B cell (primary cell): Measurements from ENCODE around the gene LRIF1. TPM values are rescaled to one million over a fixed set of nuclear protein-coding genes. Genes with fewer than 3 reads are reported as not detected.
A peak's percentile ranks its signal among the peaks of the same experiment; 100 is the strongest.

ENCODE experiments used
- ATAC-seq: fragments of 200-7000 bp; cut with Tn5 transposase; one replicate; pipeline ENCODE4 v1.10.0; 2021; ENCODE audit warnings: low read depth, mild to moderate bottlenecking, moderate number of reproducible peaks, moderate library complexity
- CTCF ChIA-PET: fragments of 350-600 bp; sonication (Branson Sonifier 250); formaldehyde crosslinking; loops from one replicate; lab custom pipeline; 2021; ENCODE audit warnings: antibody characterized with exemption, inconsistent platforms; lab: Charles Lee
- POLR2A ChIA-PET: fragments of 350-600 bp; sonication (Branson Sonifier 250); formaldehyde crosslinking; loops from one replicate; lab custom pipeline; 2021; ENCODE audit warnings: antibody characterized with exemption; lab: Charles Lee
- DNase-seq: peaks from one replicate; pipeline ENCODE4 v3.0.0; 2013
- H2AFZ ChIP-seq: 2 replicates; pipeline ENCODE4 v1.6.1; 2012; ENCODE audit warnings: mild to moderate bottlenecking, low read depth, low read length; ENCODE audit not compliant: insufficient read depth, poor library complexity, severe bottlenecking
- H3K27ac ChIP-seq, 2 donors: 1 replicate in 1 of 2; 2 replicates in 1 of 2; pipeline ENCODE4 v1.5.1; 2012 to 2013; ENCODE audit warnings: low read length in 2 of 2, mild to moderate bottlenecking in 2 of 2, moderate library complexity in 1 of 2
- H3K27me3 ChIP-seq, 4 experiments: fragments of 200-600 bp in 1 of 4; sonication (generic) in 1 of 4; replicated peaks in 1 of 4; 1 replicate in 2 of 4; 2 replicates in 2 of 4; pipeline versions ENCODE4 v1.6.1 to v1.7.0; 2013 to 2016; ENCODE audit warnings: low read length in 3 of 4, mild to moderate bottlenecking in 2 of 4, mixed read lengths in 1 of 4, moderate library complexity in 1 of 4; ENCODE audit not compliant: insufficient read depth in 4 of 4, control insufficient read depth in 3 of 4; ENCODE audit errors: control extremely low read depth in 1 of 4
- H3K36me3 ChIP-seq, 2 experiments: replicated peaks in 1 of 2; 1 replicate in 1 of 2; 2 replicates in 1 of 2; pipeline versions ENCODE4 v1.6.1 to v1.7.1; 2013; ENCODE audit warnings: low read length in 1 of 2; ENCODE audit not compliant: insufficient read depth in 2 of 2, control insufficient read depth in 1 of 2; ENCODE audit errors: control extremely low read depth in 1 of 2, extremely low read depth in 1 of 2
- H3K4me1 ChIP-seq, 2 donors: fragments of 200-600 bp in 1 of 2; sonication (generic) in 1 of 2; 1 replicate in 1 of 2; 2 replicates in 1 of 2; pipeline versions ENCODE4 v1.5.1 to v1.6.1; 2013 to 2017; ENCODE audit warnings: low read length in 2 of 2; ENCODE audit not compliant: control insufficient read depth in 2 of 2, insufficient read depth in 2 of 2
- H3K4me2 ChIP-seq: replicated peaks from 2 replicates; pipeline ENCODE3; 2012; ENCODE audit warnings: mild to moderate bottlenecking, low read depth, low read length; ENCODE audit not compliant: poor library complexity, severe bottlenecking
- H3K4me3 ChIP-seq, 5 experiments: fragments of 200-600 bp in 1 of 5; sonication (generic) in 1 of 5; 1 replicate in 3 of 5; 2 replicates in 2 of 5; pipeline versions ENCODE4 v1.5.1 to v1.7.0; 2011 to 2016; ENCODE audit warnings: low read length in 4 of 5, mild to moderate bottlenecking in 4 of 5, low read depth in 2 of 5, control low read depth in 1 of 5, moderate library complexity in 1 of 5; ENCODE audit not compliant: insufficient read depth in 1 of 5; ENCODE audit errors: control extremely low read depth in 1 of 5, extremely low read depth in 1 of 5
- H3K79me2 ChIP-seq: fragments of 200-600 bp; sonication (generic); one replicate; pipeline ENCODE4 v1.6.0; 2016; ENCODE audit warnings: low read length; ENCODE audit not compliant: control insufficient read depth, insufficient read depth
- H3K9ac ChIP-seq: fragments of 200-600 bp; sonication (generic); 2 replicates; pipeline ENCODE4 v1.6.1; 2017; ENCODE audit warnings: mild to moderate bottlenecking, low read length, moderate library complexity
- H3K9me3 ChIP-seq, 3 donors: one replicate each; pipeline versions ENCODE4 v1.6.1 to v1.7.1; 2013; ENCODE audit warnings: low read length in 2 of 3; ENCODE audit not compliant: control insufficient read depth in 2 of 3, insufficient read depth in 1 of 3; ENCODE audit errors: control extremely low read depth in 1 of 3
- H4K20me1 ChIP-seq: 2 replicates; pipeline ENCODE4 v1.6.0; 2012; ENCODE audit warnings: mild to moderate bottlenecking, low read length; ENCODE audit not compliant: insufficient read depth, control insufficient read depth, poor library complexity, severe bottlenecking
- H3K27ac Mint-ChIP-seq: one replicate; pipeline ENCODE4 v1.8.0; 2021; ENCODE audit warnings: mixed read lengths
- H3K27me3 Mint-ChIP-seq: one replicate; pipeline ENCODE4 v1.8.0; 2021; ENCODE audit warnings: mixed read lengths
- H3K4me1 Mint-ChIP-seq: one replicate; pipeline ENCODE4 v1.8.0; 2021; ENCODE audit warnings: mixed read lengths
- H3K4me3 Mint-ChIP-seq: one replicate; pipeline ENCODE4 v1.8.0; 2021; ENCODE audit warnings: mixed read lengths
- H3K9me3 Mint-ChIP-seq: one replicate; pipeline ENCODE4 v1.8.0; 2022; ENCODE audit warnings: mixed read lengths; ENCODE audit not compliant: insufficient read depth
- CTCF ChIP-seq: fragments of 200-600 bp; IDR thresholded peaks from one replicate; pipeline ENCODE4 v1.8.0; 2022; ENCODE audit warnings: antibody characterized with exemption, mild to moderate bottlenecking
- EZH2 ChIP-seq: IDR thresholded peaks from 2 replicates; pipeline ENCODE4 v1.6.1; 2012; ENCODE audit warnings: borderline replicate concordance, low read depth, mild to moderate bottlenecking, moderate library complexity, low read length; ENCODE audit not compliant: insufficient read depth, poor library complexity, severe bottlenecking
- whole genome bisulfite sequencing: methylation state at CpG from one replicate; pipeline ENCODE4 v1.1.5; 2013; ENCODE audit warnings: missing lambda C conversion rate; ENCODE audit not compliant: insufficient coverage; 5-methylcytosine and 5-hydroxymethylcytosine counted together
- intact Hi-C: fragments of 100-400 bp; cut with micrococcal nuclease; formaldehyde crosslinking; loops from one replicate; pipeline ENCODE4 v1.10.0; 2022
- polyA plus RNA-seq: library from polyadenylated mRNA; depleted of rRNA; stranded (reverse); fragments of >200 nt; gene quantifications from 2 replicates; pipeline ENCODE4 v1.2.3, GENCODE V29; 2012
- total RNA-seq, 2 donors: library from RNA; stranded (reverse); fragments of 120-200 nt in 1 of 2; gene quantifications; 1 replicate in 1 of 2; 2 replicates in 1 of 2; pipeline versions ENCODE4 v1.2.3 to v1.2.4, GENCODE V29; 2013 to 2022

Gene LRIF1
- total and polyA plus RNA-seq, 2 donors (not counting 1 experiment from before 2014, with no cell fraction given) = 5.3 to 26.5 TPM

DNA sequence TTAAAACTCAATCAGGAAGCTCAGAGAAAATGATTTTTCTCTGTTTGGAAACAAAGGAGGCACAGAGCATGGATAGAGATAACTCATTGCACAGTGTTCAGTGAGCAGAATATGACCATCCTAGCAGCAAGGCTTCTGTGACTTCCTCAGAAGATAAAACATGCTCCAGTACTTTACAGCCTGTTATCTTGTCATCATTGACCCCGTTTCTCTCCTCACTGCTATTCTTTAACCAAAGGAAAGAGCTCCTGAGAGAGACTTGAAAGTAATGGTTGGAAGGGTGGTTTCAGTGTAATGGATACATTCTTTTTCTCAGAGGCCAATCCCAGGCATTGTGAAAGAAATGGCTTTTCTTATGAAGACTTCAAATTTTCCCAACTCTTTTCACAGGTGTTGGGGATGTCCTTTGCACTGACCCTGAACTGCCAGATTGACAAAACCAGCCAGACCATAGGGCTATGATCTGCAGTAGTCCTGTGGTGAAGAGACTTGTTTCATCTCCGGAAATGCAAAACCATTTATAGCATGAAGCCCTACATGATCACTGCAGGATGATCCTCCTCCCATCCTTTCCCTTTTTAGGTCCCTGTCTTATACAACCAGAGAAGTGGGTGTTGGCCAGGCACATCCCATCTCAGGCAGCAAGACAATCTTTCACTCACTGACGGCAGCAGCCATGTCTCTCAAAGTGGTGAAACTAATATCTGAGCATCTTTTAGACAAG lies 64.8 kb downstream of the LRIF1 start:
- H3K4me1 Mint-ChIP-seq = peaks cover 63% of the 10 kb centered on the region
- DNase-seq = no peak
- no peaks in the 10 kb centered on the region for H3K27me3 Mint-ChIP-seq
- Histone ChIP-seq H4K20me1 (peaks cover 44% of the 10 kb centered on the region), H3K4me1 (peaks cover 16 to 17% of the 10 kb centered on the region in 2 donors), H3K9ac (no peak overlapping the region), H3K4me2 (no peak overlapping the region), H3K27me3 (no peaks in the 10 kb centered on the region), H2AFZ (no peak overlapping the region), H3K27ac (peak overlapping the region in 1 of 2 donors; percentile 66), H3K9me3 (no peaks in the 10 kb centered on the region), H3K4me3 (no peak overlapping the region), H3K79me2 (peaks cover 21% of the 10 kb centered on the region), H3K36me3 (peaks cover 9 to 72% of the 10 kb centered on the region in 2 experiments)
- WGBS = 89% methylated on average over 2 of the region's 3 CpGs
- TF ChIP-seq CTCF (no peak), EZH2 (no peak)
- ChIA-PET POLR2A (interaction anchor here (0.6 kb wide), 1 partner anchor 1898 kb away, joined by 5 read pairs; no protein-coding TSS in a partner anchor), CTCF (no interaction called here)
- no peak for ATAC-seq
- intact Hi-C loops = no loop called here
- H3K4me3 Mint-ChIP-seq = no peak overlapping the region
- H3K27ac Mint-ChIP-seq = peak overlapping the region; percentile 78
- H3K9me3 Mint-ChIP-seq = no peaks in the 10 kb centered on the region

DNA sequence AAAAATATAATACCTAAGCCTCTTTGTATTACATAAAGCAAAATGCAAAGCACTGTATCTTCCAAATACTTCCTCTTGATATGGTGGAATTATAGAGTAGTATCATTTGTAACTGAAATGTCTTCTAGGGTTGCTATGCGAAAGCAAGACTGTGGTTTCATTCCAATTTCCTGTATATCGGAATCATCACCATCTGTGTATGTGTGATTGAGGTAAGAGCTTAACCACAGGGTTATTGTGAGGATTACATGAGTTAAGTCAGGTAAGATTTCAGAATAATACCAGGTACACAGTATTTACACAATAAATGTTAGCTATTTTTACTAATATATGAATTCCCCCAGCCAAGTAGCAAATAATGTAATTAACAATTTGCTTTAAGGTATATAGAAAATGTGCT lies 66.0 kb downstream of the LRIF1 start:
- Histone ChIP-seq H4K20me1 (peaks cover 51% of the 10 kb centered on the region), H3K36me3 (peaks cover 9 to 81% of the 10 kb centered on the region in 2 experiments), H3K9me3 (no peaks in the 10 kb centered on the region), H3K4me1 (peaks cover 20 to 26% of the 10 kb centered on the region in 2 donors), H3K9ac (no peak overlapping the region), H3K4me2 (no peak overlapping the region), H3K27ac (peak overlapping the region in 1 of 2 donors; percentile 66), H3K79me2 (peaks cover 33% of the 10 kb centered on the region), H3K27me3 (no peaks in the 10 kb centered on the region), H2AFZ (no peak overlapping the region), H3K4me3 (no peak overlapping the region)
- intact Hi-C loops = no loop called here
- ChIA-PET POLR2A (no interaction called here), CTCF (no interaction called here)
- no peaks in the 10 kb centered on the region for H3K9me3 Mint-ChIP-seq
- WGBS = no CpG with 5 or more reads among the region's 2 CpGs
- H3K27ac Mint-ChIP-seq = peak overlapping the region; percentile 62
- TF ChIP-seq EZH2 (no peak), CTCF (no peak)
- DNase-seq = no peak
- no peaks in the 10 kb centered on the region for H3K27me3 Mint-ChIP-seq
- H3K4me1 Mint-ChIP-seq = peaks cover 67% of the 10 kb centered on the region
- no peak overlapping the region for H3K4me3 Mint-ChIP-seq
- no peak for ATAC-seq
